GM18502 (cell line): ENCODE measurements around the gene SMKR1.
"Not testable (repeated sequence)": the region's sequence is repeated elsewhere in the genome, so short reads cannot be mapped to it uniquely, and the experiment has no call there.

Experiments
- ATAC-seq: cut with Tn5 transposase; IDR thresholded peaks from one replicate; pipeline ENCODE4 v1.9.1; 2021; ENCODE audit warnings: mild to moderate bottlenecking; ENCODE audit not compliant: unreplicated experiment, poor library complexity

The SMKR1 gene

DNA sequence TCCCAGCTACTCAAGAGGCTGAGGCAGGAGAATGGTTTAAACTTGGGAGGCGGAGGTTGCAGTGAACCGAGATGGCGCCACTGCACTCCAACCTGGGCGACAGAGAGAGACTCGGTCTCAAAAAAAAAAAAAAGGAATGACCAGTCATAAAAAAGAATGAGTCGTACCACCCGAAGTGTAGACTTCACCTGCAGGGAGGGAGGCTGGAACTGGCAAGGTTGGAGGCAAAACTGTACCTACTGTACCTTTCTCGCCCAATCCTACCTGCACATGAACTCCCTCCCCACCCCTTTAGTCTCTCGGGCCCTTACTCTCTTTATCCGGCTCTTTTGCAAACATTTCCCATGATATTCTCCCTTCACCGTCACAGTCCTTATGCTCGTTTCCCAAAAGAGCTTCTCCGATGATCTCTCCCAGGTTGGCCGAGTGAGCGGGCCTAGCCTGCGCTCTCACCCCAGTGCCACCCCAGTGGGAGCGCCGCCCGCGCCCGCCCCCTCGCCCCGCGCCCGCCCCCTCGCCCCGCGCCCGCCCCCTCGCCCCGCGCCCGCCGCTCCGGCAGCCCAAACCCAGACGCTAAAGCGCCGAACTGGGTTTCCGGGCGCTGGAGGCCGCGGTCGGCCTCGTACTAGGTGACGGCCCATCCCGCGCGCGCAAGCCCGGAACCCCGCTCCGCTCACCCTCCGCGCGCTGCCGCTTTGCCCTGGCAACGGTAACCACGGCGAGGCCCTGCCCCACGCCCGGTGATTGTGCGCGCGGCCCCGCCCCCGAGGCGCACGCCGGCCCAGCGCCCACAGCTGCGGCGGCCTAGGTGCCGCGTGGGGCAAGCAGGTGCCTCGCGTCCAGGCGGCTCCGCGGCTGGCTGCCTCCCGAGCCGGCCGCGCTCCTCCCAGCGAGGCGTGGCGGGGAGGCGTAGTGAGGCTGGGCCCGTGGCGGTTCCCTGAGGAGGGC lies at the start of gene SMKR1:
TSS of gene SMKR1 (plus strand) at position 772 of the 948 bp plus-strand sequence. CDS start 294 bp downstream, outside the sequence.
- peak; percentile 90 for ATAC-seq

DNA sequence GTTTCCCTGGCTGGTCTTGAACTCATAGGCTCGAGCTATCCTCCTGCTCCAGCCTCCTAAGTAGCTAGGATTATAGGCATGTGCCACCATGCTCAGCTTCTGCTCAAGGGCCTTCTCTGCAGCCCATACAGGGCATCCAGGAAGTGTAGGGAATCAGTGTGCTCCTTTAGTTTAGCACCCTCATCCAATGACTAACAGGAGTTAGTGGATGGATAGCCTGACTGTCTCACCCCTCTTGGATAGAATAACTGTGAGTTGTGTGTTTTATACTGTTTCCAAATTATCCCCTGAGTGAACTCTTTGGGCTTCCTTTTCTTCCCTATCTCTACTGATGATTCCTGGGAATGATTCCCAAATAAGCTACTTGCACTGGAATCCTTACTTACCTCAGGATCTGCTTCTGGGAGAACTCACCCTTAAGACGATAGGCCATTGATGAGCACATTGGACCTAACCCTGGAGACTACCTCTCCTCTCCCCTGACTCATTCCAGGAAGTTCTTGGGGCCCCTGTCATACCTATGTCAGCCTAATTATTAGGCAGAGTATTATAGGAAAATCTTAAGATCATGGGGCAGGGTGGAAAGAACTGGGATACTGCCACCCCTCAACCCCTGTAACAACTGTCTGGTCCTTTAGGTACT lies 49.6 kb upstream of the SMKR1 start:
- no peak for ATAC-seq

DNA sequence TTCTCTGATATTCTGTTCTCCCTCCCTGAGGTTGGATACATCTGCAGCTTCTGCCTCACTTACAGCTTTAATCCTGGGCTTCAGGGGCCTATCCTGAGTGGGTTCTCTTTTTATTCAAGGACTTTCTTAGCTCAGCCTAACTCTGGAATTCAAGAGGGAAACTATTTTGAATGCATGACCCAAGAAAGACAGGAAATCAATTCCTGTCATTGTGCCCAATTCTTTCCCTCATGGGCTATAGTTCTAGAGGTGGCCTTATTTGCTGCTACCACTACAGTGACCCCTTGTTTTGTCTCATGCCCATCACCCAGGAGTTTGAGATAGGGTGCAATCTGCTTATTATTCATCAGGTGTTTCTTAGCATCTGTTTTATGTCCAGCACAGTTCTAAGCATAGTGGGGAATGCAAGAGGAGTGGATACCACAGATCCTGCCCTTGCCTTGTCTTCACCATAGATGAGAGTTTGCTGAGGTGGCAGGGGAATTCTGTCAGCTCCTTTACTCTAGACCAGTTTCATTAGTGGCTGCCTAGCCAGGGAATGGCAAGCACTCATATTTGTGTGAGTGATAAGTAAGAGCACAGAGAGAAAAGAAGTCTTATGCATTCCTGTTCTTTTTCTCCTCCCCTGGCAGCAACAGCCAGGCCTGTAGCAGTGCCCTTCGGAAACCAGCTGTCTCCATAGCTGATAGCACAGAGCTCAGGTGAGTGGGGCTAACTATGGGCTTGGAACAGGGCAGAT lies 48.7 kb upstream of the SMKR1 start:
- ATAC-seq = no peak

DNA sequence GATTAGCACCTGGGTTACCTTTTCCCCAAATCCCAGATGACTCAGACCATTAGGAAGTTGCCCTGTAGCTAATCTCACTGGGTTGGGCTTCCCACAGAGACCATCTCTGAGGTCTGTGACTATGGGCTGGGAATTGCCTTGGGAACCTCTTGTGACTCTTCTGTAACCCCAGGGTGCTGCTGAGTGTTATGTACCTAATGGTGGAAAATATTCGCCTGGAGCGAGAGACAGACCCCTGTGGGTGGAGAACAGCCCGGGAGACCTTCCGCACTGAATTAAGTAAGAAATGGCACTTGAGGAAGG lies 48.1 kb upstream of the SMKR1 start:
- ATAC-seq = no peak

DNA sequence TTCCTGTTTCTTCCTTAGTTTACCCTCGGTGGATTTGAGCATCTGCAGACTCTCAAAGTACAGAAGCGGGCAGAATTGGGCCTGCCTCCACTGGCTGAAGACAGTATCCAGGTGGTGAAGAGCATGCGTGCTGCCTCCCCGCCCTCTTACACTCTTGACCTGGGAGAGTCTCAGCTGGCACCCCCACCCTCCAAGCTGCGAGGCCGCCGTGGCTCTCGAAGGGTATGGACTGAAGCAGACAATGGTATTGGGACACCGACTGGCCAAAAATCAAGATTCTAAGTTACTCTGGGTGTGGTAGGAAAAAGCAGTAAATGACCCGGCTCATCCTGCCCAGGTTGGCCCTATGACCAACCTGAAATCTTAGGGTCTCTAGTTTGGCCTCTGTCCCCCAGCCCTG lies 45.9 kb upstream of the SMKR1 start:
- ATAC-seq = no peak

DNA sequence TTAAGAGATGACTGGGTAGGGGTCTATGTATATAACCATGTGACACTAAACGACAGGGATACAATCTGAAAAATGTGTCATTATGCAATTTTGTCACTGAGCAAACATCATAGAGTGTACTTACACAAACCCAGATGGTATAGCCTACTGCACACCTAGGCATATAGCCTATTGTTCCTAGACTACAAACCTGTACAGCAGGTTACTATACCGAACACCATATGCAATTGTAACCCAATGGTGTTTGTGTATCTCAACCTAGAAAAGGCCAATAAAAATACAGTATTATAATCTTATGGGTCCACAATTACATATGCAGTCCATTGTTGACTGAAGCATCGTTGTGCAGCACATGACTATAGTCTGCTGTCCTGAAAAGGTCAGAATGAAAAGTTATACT lies 45.2 kb upstream of the SMKR1 start:
- ATAC-seq = no peak

DNA sequence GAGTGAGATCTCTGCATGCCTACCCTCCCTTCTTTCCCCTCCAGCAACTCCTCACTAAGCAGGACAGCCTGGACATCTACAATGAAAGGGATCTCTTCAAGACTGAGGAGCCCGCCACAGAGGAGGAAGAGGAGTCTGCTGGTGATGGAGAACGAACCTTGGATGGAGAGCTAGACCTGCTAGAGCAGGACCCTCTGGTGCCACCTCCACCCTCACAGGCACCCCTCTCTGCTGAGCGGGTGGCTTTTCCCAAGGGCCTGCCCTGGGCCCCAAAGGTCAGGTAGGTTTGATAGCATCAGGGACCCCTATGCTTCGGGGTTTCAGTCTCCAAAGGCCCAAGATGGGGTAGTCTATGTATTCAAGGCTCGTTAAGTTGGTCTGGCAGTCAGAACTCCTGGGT lies 44.2 kb upstream of the SMKR1 start:
- no peak for ATAC-seq

DNA sequence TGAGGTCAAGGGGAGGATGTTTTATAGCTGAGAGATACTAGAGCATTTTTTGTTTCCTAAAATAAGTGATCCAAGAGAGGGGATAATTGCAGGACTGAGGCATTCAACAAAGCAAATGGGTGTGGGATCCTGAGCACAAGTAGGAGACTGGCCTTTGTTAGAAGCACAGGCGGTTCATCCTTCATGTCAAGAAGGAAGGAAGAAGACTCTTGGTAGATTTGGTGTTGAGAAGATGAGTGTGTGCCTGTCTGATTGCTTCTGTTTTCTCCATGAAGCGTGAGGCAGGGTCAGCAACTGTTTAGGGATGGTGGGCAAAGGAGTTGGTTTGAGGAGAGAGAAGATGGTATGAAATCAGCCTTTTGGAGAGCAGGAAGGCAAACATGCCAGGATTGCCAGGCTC lies 40.5 kb upstream of the SMKR1 start:
- no peak for ATAC-seq

DNA sequence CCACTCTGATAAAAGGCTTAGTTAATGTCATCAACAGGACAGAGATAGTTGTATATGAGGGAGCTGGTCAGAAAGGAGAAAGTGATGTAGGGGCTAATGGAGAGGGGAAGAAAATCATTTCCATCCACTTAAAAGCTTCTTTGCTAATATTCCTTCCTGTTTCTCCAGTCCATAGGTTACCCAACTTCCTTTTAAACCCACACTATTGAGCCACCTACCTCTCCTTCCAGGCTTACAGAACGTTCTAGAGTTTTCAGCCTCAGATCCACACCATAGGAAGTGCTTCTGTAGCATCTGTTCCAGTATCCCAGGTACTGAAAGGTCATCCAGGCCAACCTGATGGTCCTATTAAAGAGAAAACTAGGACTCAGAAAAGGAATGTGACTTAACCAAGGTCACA lies 39.9 kb upstream of the SMKR1 start:
- ATAC-seq = no peak

DNA sequence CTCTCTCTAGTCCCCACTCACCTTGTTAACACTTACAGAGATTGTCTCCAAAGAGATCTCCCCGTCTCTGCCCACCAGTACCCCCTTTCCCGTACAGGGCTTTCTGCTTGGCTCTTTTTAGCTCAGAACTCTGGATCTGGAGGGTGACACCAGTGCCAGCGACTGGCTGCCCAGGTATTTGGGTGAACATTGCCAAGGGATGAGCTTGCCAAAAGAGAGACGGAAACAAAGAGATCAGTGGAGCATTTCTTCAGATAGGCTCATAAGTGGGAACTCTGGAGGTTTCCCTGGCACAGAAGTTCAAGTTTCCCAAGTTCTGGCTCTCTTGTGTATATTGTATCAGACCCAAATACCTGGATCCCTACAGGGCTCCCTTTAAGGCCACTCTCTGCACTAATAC lies 38.1 kb upstream of the SMKR1 start:
- no peak for ATAC-seq

DNA sequence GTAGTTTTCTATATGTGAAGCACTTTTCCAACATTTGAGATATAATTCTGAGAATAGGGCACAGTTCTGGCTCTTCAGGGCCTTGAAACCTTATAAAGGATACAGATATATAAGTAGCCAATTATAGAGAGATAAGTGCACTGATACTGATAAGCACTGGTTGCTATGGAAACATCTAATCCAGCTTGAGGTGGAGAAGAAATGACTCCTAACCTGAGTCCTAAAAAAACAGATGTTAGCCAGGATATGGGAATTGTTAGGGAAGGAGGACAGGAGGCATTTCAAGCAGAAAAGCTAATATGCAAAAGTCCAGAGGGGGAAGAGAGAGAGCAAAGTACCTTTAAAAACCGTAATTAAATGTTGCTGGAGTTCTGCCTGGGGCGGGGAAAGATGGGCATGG lies 37.3 kb upstream of the SMKR1 start:
- ATAC-seq = no peak

DNA sequence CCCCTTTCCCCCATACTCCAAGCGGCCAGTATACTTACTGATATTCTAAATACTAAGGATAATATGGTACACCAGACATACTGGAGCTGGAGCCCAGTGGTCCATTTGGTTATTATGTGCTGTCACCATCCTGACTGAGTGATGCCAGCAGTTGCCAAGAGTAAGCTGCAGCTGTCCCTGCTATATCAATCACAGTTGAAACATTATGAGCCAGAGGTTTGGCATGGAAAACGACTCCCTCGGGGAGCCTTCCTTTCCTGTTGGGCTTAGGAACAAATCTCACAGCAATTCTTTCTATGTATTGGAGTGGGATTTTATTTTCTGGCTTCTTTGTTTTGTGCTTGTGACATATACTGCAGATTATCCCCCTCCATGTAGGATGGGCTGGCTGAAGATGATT lies 35.5 kb upstream of the SMKR1 start:
- no peak for ATAC-seq

DNA sequence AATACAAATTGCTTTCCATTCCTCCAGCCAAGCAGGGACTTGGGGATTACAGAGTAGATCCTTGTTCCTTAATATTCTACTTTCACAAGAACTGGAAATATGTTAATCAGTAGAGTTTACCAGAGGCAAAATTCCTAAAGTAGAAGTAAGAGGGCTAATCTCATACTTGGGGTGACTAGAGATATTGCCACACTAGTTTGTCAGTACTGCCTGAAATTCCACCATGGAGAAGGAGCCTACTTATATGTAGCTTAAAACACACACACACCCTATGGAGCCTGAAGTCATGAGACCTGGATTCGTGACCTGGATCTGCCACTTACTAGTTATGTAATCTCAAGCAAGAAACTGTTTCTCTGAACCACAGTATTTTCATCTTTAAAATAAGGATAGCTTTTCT lies 34.2 kb upstream of the SMKR1 start:
- ATAC-seq = no peak

DNA sequence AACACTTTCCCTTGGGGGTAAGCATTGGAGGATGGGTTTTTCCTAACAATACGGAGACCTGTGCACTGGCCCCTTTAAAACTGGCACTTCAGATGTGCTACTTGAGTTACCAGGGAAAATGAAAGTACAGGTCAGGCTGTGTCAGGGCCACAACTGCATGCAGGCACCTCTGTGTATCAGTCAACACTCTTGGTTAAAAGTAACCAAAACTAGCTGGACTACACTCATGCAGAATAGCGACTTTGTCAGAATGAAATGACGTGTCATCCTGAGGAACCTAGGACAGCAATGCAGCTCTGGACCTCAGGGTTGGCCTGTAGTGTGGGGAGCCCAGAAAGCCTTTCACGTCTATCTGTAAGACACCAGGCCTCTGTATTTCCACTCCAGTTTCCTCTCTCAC lies 33.8 kb upstream of the SMKR1 start:
- no peak for ATAC-seq

DNA sequence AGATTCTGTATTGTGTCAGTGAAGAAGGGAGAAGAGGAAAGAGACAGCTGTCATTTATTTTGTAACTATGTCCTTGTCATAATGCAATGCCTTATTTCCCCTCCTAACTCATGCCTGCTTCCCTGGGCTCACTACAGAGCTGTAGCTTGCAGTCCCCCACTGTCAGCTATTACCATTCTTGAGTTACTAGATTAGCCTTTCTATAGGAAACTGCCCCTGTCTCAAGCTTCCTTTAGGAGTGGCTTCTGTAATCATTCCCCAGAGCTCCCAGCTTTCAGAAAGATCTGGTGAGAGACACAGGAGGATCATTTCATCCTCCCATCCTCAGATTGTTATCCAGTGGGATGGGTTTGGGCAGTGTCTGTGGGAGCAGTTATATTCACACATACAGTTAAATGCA lies 32.4 kb upstream of the SMKR1 start:
- no peak for ATAC-seq

DNA sequence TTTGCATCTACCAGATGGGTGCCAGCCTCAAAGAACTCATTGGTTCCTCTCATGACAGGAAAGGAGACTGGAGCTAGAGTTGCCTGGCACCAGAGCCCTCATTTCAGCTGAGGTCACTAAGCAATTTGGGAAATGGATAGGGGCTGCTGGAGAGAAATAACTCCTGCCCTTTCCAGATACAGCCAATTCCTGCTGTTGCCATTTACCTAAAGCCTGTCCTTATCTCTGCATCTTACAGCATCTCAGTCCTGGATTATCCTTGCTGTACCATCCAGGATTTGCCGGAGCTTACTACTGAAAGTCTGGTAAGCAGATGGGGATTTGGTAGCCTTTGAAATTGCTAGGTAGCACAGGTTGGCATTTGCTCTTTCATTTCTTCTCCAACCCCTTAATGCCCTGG lies 31.9 kb upstream of the SMKR1 start:
- no peak for ATAC-seq

DNA sequence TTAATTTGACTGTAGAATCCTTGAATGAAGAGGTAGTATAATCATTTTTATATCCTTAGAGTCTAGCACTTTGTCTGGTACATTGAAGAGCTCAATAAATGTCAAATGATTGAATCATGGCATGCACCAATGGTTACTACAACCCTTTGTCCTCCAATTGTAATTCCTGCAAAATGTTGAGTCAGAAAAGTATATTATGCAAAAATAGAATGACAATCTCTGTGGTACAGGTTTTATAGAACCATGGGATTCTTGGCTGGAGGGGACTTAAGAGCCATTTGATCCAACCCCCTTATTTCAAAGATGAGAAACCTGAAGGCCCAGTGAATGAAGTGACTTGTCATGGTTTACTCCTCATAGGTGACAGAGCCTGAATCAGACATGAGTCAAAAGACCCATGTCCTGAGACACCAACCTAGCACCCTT lies 30.9 kb upstream of the SMKR1 start:
- ATAC-seq = no peak

DNA sequence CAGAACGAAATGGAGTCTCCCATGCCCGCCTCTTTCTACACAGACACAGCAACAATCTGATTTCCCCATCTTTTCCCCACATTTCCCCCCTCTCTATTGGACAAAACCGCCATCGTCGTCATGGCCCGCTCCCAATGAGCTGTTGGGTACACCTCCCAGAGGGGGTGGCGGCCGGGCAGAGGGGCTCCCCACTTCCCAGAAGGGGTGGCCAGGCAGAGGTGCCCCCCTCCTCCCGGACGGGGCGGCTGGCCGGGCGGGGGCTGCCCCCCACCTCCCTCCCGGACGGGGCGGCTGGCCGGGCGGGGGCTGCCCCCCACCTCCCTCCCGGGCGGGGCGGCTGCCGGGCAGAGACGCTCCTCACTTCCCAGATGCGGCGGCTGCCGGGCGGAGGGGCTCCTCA lies 26.4 kb upstream of the SMKR1 start:
- ATAC-seq = not testable (repeated sequence)

DNA sequence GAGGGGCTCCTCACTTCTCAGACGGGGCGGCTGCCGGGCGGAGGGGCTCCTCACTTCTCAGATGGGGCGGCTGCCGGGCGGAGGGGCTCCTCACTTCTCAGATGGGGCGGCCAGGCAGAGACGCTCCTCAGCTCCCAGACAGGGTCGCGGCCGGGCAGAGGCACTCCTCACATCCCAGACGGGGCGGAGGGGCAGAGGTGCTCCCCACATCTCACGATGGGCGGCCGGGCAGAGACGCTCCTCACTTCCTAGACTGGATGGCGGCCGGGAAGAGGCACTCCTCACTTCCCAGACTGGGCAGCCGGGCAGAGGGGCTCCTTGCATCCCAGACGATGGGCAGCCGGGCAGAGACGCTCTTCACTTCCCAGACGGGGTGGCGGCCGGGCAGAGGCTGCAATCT lies 25.9 kb upstream of the SMKR1 start:
- ATAC-seq = not testable (repeated sequence)

DNA sequence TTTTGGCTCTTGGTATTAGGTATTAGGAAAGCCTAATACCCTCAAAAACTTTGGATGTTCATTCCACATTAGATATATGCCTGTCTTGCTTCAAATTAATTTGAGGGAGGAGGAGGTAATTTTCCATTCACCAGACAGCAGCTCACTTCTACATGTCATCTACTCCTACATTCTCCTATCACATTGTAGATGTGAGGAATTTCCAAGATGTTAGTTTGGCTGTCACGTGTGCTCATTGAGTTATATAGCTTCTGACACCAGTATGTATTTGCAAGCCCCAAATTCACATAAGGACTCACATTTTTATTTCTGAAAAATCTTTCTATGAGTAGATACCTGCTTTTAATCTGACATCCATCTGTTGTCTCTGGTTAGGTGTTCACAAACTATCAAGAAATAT lies 22.5 kb upstream of the SMKR1 start:
- no peak for ATAC-seq

DNA sequence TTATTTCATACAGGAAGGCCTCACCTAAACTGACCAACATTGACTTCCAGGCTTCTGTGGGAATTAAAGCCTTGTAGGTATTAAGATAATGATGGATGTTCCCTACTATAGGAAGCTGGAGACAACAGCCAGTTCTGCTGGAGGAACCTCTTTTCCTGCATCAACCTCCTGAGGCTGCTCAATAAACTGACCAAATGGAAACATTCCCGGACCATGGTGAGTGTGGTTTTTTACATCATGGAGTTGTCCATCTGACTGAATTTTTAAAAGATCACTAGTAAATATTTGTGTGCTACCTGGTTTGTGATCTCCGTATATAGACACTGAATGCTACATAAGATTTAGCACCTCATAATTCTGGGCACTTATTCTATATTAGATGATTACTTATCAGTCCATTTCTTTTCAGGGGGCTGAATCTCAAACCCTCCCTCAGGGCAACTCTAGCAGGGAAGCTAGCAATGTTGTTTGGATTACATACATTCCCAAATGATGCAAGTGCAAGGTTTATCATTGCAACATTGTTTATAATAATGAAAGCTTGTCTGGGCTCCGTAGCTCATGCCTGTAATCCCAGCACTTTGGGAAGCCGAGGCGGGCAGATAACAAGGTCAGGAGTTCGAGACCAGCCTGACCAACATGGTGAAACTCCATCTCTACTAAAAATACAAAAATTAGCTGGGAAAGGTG lies 21.5 kb upstream of the SMKR1 start:
- no peak for ATAC-seq
